Suprapubic skin (tissue), 4 donors: ENCODE results near the gene FIGNL1. TPM values are rescaled to one million over a fixed set of nuclear protein-coding genes. Genes with fewer than 3 reads are reported as not detected.

Experiments used
- DNase-seq, 2 donors: peaks; one replicate each; pipeline ENCODE4 v3.0.0-alpha.2; 2019; ENCODE audit warnings: low spot score in 2 of 2
- H3K27ac ChIP-seq: fragments of 200-600 bp; sonication (generic); one replicate; pipeline ENCODE4 v1.5.1; 2019
- H3K27me3 ChIP-seq: fragments of 200-600 bp; sonication (generic); one replicate; pipeline ENCODE4 v1.5.1; 2019
- H3K36me3 ChIP-seq: fragments of 200-600 bp; sonication (generic); one replicate; pipeline ENCODE4 v1.5.1; 2019
- H3K4me1 ChIP-seq: fragments of 200-600 bp; sonication (generic); one replicate; pipeline ENCODE4 v1.5.1; 2019
- H3K4me3 ChIP-seq: fragments of 200-600 bp; sonication (generic); one replicate; pipeline ENCODE4 v1.5.1; 2019; ENCODE audit warnings: mild to moderate bottlenecking
- H3K9me3 ChIP-seq: fragments of 200-600 bp; sonication (generic); one replicate; pipeline ENCODE4 v1.5.1; 2019
- EP300 ChIP-seq: sonication (generic); formaldehyde crosslinking; IDR thresholded peaks from one replicate; pipeline ENCODE4 v1.6.1; 2017; ENCODE audit warnings: antibody characterized with exemption
- POLR2A ChIP-seq, 2 donors: fragments of 450-650 bp; IDR thresholded peaks; one replicate each; pipeline ENCODE4 v1.6.1; 2017; ENCODE audit warnings: antibody characterized with exemption in 2 of 2, mild to moderate bottlenecking in 2 of 2, moderate library complexity in 2 of 2
- POLR2AphosphoS5 ChIP-seq, 3 donors: sonication (generic); formaldehyde crosslinking; IDR thresholded peaks; one replicate each; pipeline ENCODE4 v1.6.1; 2017; ENCODE audit warnings: antibody characterized with exemption in 3 of 3
- WGBS: methylation state at CpG from one replicate; pipeline ENCODE4 v1.1.5; 2018; 5-methylcytosine and 5-hydroxymethylcytosine counted together
- total RNA-seq, 4 donors: library from RNA; depleted of rRNA; stranded (reverse); fragments of >200 nt; gene quantifications; one replicate each; pipeline ENCODE4 v1.1.0, GENCODE V29; 2016
- TF ChIP-seq, protein P1 (sequence below), 2 donors: fragments of 200-600 bp in 1 of 2; fragments of 450-650 bp in 1 of 2; sonication (generic) in 1 of 2; IDR thresholded peaks; one replicate each; pipeline ENCODE4 v1.5.1; 2016 to 2019; ENCODE audit warnings: antibody characterized with exemption in 2 of 2, mild to moderate bottlenecking in 1 of 2, moderate library complexity in 1 of 2

The FIGNL1 gene
- total RNA-seq, 4 donors from 2014 or later: 8.1 to 22.1 (median 16.4) TPM

DNA sequence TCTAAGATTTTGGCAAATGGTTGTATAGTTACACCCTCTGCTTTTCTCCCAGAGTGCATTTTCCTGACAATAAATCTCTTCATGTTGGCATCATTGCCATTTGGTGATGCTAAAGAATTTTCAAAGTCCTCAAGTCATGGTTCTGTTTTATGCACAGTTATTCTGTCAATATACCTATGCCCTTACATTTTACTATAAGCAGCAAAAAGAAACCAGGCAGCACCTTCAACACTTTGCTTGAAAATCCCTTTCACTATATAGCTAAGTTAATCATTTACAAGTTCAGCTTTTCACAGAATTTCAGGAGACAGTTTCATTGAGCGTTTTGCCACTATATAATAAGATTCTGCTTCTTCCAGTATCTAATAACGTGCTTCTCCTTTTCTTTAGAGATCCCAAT is 22.6 kb downstream of the FIGNL1 start:
- no peak overlapping the region for H3K27ac ChIP-seq
- H3K27me3 ChIP-seq: no peaks in the 10 kb centered on the region
- 87% methylated on average over 2 of the region's 2 CpGs for WGBS
- DNase-seq: no peak
- H3K4me3 ChIP-seq: no peak overlapping the region
- TF ChIP-seq, protein P1, sequence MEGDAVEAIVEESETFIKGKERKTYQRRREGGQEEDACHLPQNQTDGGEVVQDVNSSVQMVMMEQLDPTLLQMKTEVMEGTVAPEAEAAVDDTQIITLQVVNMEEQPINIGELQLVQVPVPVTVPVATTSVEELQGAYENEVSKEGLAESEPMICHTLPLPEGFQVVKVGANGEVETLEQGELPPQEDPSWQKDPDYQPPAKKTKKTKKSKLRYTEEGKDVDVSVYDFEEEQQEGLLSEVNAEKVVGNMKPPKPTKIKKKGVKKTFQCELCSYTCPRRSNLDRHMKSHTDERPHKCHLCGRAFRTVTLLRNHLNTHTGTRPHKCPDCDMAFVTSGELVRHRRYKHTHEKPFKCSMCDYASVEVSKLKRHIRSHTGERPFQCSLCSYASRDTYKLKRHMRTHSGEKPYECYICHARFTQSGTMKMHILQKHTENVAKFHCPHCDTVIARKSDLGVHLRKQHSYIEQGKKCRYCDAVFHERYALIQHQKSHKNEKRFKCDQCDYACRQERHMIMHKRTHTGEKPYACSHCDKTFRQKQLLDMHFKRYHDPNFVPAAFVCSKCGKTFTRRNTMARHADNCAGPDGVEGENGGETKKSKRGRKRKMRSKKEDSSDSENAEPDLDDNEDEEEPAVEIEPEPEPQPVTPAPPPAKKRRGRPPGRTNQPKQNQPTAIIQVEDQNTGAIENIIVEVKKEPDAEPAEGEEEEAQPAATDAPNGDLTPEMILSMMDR (IDR thresholded peaks at IDR 0.05): no peak
- no peak for TF ChIP-seq EP300
- TF ChIP-seq POLR2A (IDR thresholded peaks at IDR 0.05): no peak
- no peak for TF ChIP-seq POLR2AphosphoS5 (IDR thresholded peaks at IDR 0.05)
- H3K9me3 ChIP-seq: no peaks in the 10 kb centered on the region
- no peaks in the 10 kb centered on the region for H3K36me3 ChIP-seq
- no peaks in the 10 kb centered on the region for H3K4me1 ChIP-seq

DNA sequence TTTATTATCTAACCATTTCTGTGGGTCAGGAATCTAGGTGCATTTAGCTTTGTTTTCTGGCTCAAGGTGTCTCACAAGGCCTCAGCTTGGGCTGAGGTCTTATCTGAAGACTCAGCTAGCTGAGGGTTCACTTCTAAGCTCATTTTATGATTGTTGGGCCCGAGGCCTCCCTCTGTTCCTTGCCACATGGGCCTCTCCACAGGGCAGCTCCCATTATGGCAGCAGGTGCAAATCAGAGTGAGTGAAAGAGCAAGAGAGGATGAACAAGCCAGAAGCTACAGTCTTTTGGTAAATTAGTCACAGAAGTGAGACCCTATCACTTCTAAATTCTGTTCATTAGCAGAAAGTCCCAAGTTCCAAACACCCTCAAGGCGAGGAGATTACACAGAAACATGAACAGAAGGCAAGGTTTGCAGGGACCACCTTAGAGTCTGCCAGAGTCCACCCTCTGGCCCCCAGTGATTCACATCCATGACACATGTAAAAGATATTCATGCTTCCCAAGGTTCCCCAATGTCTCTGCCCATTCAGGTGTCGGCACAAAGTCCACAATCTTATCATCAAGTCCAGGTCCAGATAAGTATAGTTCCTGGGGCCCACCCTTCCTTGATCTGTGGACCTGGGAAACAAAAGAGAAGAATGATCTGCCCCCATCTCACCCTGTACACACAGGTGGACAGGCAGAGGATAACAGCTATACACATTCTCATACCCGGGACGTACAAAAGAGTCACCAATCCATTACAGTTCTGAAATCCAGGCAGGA is 23.7 kb downstream of the FIGNL1 start:
- Histone ChIP-seq H3K36me3 (no peaks in the 10 kb centered on the region), H3K27ac (no peak overlapping the region), H3K27me3 (no peaks in the 10 kb centered on the region), H3K9me3 (no peaks in the 10 kb centered on the region), H3K4me1 (no peaks in the 10 kb centered on the region), H3K4me3 (no peak overlapping the region)
- no peak for DNase-seq
- WGBS: 92% methylated on average over 5 of the region's 5 CpGs
- TF ChIP-seq EP300: no peak
- TF ChIP-seq, protein P1 (IDR thresholded peaks at IDR 0.05): no peak
- no peak for TF ChIP-seq POLR2AphosphoS5 (IDR thresholded peaks at IDR 0.05)
- TF ChIP-seq POLR2A (IDR thresholded peaks at IDR 0.05): no peak

GRCh38 chr7:50425318-50425717 is 24.8 kb downstream of the FIGNL1 start:
- Histone ChIP-seq H3K4me1 (no peaks in the 10 kb centered on the region), H3K4me3 (no peak overlapping the region), H3K9me3 (no peaks in the 10 kb centered on the region), H3K27ac (no peak overlapping the region), H3K27me3 (no peaks in the 10 kb centered on the region), H3K36me3 (no peaks in the 10 kb centered on the region)
- WGBS: 88% methylated on average over 6 of the region's 6 CpGs
- TF ChIP-seq, protein P1 (IDR thresholded peaks at IDR 0.05): no peak
- TF ChIP-seq POLR2AphosphoS5 (IDR thresholded peaks at IDR 0.05): no peak
- TF ChIP-seq EP300: no peak
- no peak for TF ChIP-seq POLR2A (IDR thresholded peaks at IDR 0.05)
- no peak for DNase-seq

DNA sequence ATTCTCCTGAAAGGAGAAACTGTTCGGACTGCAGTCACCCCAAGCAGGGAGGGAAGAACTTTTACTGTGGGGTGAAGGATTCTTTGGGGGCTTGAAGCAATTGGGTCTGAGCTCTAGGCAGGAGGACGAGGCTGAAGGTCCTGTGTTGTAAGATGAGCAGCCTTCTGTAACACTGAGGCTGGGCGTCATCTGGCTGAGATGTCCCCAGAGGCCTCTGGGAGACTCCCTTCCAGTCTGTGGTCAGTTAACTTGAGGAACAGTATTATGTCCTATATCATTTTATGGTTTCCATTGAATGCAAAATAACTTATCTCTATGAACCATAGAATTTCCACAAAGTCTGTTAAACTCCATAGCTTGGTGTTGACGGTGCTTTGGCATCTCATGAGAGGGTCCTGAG is 26.3 kb downstream of the FIGNL1 start:
- no peaks in the 10 kb centered on the region for H3K4me1 ChIP-seq
- WGBS: 76% methylated on average over 4 of the region's 4 CpGs
- H3K27ac ChIP-seq: no peak overlapping the region
- no peaks in the 10 kb centered on the region for H3K27me3 ChIP-seq
- DNase-seq: no peak
- H3K36me3 ChIP-seq: no peaks in the 10 kb centered on the region
- TF ChIP-seq, protein P1 (IDR thresholded peaks at IDR 0.05): no peak
- TF ChIP-seq POLR2AphosphoS5 (IDR thresholded peaks at IDR 0.05) (no peak), EP300 (no peak), POLR2A (IDR thresholded peaks at IDR 0.05) (no peak)
- no peak overlapping the region for H3K4me3 ChIP-seq
- H3K9me3 ChIP-seq: no peaks in the 10 kb centered on the region

DNA sequence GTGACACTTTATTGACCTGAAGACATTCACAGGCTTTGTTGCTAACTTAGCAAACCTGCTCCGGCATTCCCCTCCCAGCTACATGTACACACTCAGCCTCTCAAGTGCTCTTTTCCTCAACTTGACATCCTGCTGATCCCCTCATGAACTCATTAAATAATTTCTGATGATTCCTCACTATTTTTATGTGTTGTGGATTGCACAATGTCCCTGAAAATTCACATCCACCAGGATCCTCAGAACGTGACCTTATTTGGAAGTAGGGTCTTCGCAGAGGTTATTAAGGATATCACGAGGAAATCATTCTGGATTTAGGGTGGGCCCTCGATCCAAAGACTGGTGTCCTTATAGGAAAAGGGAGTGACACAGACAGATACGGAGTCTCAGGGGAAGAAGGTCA is 27.3 kb downstream of the FIGNL1 start:
- DNase-seq: no peak
- H3K4me3 ChIP-seq: no peak overlapping the region
- TF ChIP-seq POLR2A (IDR thresholded peaks at IDR 0.05) (no peak), POLR2AphosphoS5 (IDR thresholded peaks at IDR 0.05) (no peak), EP300 (no peak)
- TF ChIP-seq, protein P1 (IDR thresholded peaks at IDR 0.05): no peak
- no peaks in the 10 kb centered on the region for H3K4me1 ChIP-seq
- no peaks in the 10 kb centered on the region for H3K9me3 ChIP-seq
- H3K27ac ChIP-seq: no peak overlapping the region
- WGBS: 95% methylated on average over 6 of the region's 6 CpGs
- H3K27me3 ChIP-seq: no peaks in the 10 kb centered on the region
- H3K36me3 ChIP-seq: no peaks in the 10 kb centered on the region
